Astrocyte of the spinal cord (primary cell): ENCODE results near the gene NUMBL.

Experiments used
- DNase-seq: peaks from one replicate; pipeline ENCODE4 v3.0.0; 2011; ENCODE audit warnings: low read depth, low spot score
- H3K4me3 ChIP-seq: 2 replicates; pipeline ENCODE4 v1.5.1; 2011; ENCODE audit warnings: low read depth, mild to moderate bottlenecking, low read length, moderate library complexity
- in situ Hi-C: cut with HindIII; loops from 2 replicates; pipeline ENCODE4 v1.10.0; 2017; ENCODE audit warnings: low sequenced_read_pairs
- TF ChIP-seq, protein P1 (sequence below): IDR thresholded peaks from 2 replicates; pipeline ENCODE4 v1.5.1; 2012; ENCODE audit warnings: low read depth, mild to moderate bottlenecking, low read length, inconsistent platforms

The NUMBL gene

DNA sequence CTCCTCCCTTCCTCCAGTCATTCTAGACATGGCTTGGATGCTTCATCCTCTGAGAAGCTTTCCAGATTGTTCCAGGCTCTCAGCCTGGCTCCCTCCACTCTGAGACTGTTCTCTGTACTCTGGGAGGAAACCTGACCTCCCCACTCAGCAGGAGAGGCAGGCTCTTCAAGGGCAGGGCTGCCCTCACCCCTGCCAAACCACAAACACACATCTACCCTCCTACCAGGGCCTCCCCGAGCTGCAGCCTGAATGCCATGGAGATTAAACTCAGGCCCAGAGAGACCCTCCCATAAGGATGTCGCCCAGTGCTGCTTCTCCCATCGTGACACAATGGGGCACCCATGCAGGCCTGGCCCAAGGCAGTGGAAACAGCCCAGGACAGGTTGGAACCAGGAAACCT, 16.2 kb downstream of the NUMBL start:
- in situ Hi-C loops, result no loop called here
- DNase-seq, result peak; percentile 45
- TF ChIP-seq, protein P1, sequence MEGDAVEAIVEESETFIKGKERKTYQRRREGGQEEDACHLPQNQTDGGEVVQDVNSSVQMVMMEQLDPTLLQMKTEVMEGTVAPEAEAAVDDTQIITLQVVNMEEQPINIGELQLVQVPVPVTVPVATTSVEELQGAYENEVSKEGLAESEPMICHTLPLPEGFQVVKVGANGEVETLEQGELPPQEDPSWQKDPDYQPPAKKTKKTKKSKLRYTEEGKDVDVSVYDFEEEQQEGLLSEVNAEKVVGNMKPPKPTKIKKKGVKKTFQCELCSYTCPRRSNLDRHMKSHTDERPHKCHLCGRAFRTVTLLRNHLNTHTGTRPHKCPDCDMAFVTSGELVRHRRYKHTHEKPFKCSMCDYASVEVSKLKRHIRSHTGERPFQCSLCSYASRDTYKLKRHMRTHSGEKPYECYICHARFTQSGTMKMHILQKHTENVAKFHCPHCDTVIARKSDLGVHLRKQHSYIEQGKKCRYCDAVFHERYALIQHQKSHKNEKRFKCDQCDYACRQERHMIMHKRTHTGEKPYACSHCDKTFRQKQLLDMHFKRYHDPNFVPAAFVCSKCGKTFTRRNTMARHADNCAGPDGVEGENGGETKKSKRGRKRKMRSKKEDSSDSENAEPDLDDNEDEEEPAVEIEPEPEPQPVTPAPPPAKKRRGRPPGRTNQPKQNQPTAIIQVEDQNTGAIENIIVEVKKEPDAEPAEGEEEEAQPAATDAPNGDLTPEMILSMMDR, result no peak
- no peak overlapping the region for H3K4me3 ChIP-seq

DNA sequence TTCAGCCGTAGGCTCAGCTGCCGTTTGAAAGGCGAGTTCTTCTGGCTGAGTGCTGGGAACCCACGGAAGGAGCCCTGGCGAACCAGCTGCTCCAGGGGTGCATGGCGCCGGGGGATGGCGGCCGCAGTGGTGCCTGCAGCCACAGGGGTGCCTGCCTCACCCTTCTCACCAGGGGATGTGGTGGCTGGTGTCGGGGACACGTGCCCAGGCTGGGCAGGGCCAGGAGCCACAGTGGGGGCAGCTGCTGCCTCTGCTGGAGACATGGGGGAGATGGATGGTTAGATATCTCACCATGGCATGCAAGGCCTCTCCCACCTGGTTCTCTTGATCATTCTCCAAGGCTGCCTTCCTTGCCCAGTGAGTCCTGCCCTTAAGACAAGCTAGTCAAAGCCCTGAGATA, 17.1 kb downstream of the NUMBL start:
- TF ChIP-seq, protein P1, result no peak
- no peak overlapping the region for H3K4me3 ChIP-seq
- DNase-seq, result no peak
- in situ Hi-C loops, result no loop called here

DNA sequence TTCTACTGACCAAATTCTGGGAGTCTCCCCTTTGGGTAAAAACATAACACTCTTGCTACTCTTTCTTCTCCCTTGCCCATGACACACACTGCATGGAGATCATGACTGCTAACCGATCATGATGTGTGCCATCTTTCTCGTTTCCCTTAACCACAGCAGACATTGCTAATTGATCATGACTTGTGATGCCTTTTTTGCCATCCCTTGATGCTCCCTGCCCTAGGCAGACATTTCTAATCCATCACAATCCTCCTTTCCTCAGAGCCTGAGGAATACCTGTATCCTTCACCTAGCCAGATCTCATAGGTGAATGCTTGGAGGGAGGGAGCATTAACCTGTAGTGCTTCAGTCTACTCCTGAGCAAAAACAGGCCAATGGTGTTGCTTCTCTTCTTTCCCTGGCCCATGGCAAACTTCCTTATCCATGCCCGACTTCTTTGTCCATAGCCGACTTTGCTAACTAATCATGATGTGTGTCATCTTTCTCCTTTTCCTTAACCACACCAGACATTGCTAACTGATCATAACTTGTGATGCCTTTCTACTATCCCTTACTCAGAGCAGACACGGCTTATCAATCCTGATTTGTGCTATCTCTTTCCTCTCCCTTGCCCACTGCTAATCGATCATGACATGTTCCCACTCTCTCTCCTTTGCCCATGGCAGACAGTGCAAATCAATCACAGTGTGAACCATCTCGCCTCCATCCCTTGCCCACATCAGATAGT, 17.7 kb downstream of the NUMBL start:
- H3K4me3 ChIP-seq, result no peak overlapping the region
- in situ Hi-C loops, result no loop called here
- TF ChIP-seq, protein P1, result no peak
- no peak for DNase-seq

DNA sequence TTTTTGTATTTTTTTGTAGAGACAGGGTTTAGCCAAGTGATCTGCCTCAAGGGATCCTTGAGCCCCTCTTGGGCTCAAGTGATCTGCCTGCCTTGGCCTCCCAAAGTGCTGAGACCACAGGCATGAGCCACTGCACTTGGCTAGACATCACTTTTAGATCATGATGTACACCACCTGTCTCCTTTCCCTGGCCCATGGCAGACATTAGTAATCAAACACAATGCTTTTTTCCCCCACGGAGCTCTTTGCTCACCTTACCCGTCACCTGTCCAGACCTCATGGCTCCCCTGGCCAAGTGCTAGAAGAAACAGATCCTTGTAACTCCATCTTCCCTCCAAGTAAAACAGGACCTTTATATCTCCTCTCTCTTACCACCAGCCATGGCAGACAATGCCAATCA, 18.4 kb downstream of the NUMBL start:
- in situ Hi-C loops, result no loop called here
- H3K4me3 ChIP-seq, result no peak overlapping the region
- TF ChIP-seq, protein P1, result no peak
- no peak for DNase-seq

DNA sequence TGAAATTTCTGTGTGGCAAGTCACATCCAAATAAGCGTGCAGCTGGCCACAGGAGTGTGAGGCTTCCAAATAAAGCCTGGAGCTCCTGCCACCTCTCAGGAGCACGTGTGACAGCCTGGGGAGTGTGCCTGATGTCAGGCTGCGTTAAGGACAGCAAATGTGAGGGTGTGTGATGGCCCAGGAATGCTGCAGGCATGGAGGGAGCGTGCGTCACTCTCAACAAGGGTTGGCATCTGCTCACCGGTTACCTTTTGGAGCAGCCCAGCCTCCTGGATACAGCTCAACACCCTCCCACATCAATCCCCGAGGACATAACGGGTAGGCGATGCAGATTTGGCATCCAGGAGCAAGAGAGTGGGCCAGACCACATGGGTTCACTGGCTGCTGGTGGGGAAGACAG, 19.0 kb downstream of the NUMBL start:
- no peak for DNase-seq
- in situ Hi-C loops, result no loop called here
- TF ChIP-seq, protein P1, result no peak
- no peak overlapping the region for H3K4me3 ChIP-seq

DNA sequence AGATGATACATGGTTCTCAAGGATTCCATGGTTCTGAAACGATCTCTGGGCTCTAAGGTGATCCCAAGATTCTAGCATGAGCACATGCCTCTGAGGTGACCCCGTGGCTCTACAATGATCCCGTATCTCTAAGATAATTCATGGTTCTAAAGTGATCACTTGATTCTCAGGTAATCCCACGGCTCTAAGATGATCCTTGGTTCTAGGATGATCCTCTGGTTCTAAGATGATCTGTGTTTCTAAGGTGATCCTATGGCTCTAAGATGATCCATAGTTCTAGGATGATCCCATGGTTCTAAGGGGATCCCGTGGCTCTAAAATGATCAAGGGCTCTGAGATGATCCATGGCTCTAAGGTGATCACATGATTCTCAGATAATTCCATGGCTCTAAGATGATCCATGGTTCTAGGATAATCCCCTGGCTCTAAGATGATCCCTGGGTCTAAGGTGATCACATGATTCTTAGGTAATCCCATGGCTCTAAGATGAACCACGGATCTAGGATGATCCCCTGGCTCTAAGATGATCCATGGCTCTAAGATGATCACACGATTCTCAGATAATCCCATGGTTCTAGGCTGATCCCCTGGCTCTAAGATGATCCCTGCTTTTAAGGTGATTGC, 21.3 kb downstream of the NUMBL start:
- in situ Hi-C loops, result no loop called here
- no peak overlapping the region for H3K4me3 ChIP-seq
- TF ChIP-seq, protein P1, result no peak
- no peak for DNase-seq
